Tibial nerve (tissue), 4 donors: ENCODE results near the gene KRT14.

Experiments used
- EP300 ChIP-seq, 2 donors: sonication (generic); formaldehyde crosslinking; IDR thresholded peaks; one replicate each; pipeline ENCODE4 v1.6.1; 2017; ENCODE audit warnings: antibody characterized with exemption in 2 of 2, mild to moderate bottlenecking in 1 of 2
- POLR2A ChIP-seq, 2 donors: fragments of 450-650 bp; IDR thresholded peaks; one replicate each; pipeline ENCODE4 v1.6.1; 2017; ENCODE audit warnings: antibody characterized with exemption in 2 of 2, mild to moderate bottlenecking in 2 of 2, moderate library complexity in 2 of 2
- TF ChIP-seq, protein P1 (sequence below), 5 experiments: fragments of 200-600 bp in 3 of 5; fragments of 450-650 bp in 2 of 5; sonication (generic) in 3 of 5; IDR thresholded peaks; one replicate each; pipeline ENCODE4 v1.5.1; 2016 to 2019; ENCODE audit warnings: antibody characterized with exemption in 5 of 5, mild to moderate bottlenecking in 3 of 5, moderate library complexity in 2 of 5

DNA sequence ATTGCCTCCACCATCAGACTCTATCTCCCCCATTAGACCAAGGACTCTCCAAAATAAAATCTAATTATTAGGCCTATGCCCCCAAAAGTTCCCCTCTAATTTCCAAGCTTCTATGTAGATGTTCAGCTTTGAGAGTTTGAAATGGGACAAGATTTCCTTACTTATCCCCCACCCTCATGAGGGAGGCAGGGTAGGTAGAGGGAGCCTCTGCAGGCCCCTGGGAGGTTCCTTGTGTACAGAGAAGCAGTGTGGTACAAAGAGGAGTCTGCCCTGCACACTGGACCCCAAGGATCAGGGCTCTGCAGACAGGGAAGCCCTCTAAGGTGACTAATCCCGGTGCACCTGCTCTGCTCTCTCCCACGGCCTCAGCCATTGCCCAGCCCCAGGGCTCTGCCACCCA lies 35.2 kb upstream of the KRT14 start:
- TF ChIP-seq POLR2A (IDR thresholded peaks at IDR 0.05), result no peak
- TF ChIP-seq, protein P1, sequence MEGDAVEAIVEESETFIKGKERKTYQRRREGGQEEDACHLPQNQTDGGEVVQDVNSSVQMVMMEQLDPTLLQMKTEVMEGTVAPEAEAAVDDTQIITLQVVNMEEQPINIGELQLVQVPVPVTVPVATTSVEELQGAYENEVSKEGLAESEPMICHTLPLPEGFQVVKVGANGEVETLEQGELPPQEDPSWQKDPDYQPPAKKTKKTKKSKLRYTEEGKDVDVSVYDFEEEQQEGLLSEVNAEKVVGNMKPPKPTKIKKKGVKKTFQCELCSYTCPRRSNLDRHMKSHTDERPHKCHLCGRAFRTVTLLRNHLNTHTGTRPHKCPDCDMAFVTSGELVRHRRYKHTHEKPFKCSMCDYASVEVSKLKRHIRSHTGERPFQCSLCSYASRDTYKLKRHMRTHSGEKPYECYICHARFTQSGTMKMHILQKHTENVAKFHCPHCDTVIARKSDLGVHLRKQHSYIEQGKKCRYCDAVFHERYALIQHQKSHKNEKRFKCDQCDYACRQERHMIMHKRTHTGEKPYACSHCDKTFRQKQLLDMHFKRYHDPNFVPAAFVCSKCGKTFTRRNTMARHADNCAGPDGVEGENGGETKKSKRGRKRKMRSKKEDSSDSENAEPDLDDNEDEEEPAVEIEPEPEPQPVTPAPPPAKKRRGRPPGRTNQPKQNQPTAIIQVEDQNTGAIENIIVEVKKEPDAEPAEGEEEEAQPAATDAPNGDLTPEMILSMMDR (IDR thresholded peaks at IDR 0.05), result no peak
- TF ChIP-seq EP300 (IDR thresholded peaks at IDR 0.05), result no peak
